SIG-M5 treated with dmso at 0.1 percent for 504 hours (cell line): ENCODE measurements around the gene CYTH3.

Experiments
- DNase-seq: peaks from one replicate; lab custom pipeline; 2025; ENCODE audit not compliant: unreplicated experiment; lab: John Stamatoyannopoulos, UW

Gene CYTH3

DNA sequence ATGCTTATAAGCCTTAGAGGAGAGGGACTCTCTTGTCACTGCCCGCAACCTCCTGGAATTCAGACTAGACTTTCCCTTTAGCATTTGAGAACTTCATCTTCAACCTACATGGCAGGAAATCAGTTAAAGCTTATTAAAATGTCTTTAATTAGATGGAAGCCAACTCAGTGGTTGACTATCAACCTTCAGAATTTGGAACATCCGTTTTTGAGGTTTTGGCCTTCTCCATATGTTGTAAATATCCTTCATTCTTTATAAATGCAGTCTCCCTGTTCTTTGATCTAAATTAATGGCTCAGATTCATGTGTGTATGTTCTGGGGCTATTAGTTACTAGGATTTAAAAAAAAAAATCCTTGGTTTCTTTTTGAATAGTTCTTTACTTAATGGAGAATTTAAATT, 156.2 kb downstream of the CYTH3 start:
- no peak for DNase-seq
